A673 (cell line): ENCODE results near the gene NRM. TPM values are rescaled to one million over a fixed set of nuclear protein-coding genes. Genes with fewer than 3 reads are reported as not detected.

Source experiments
- BruUV-seq: library from RNA; stranded (reverse); fragments of 400-500 nt; replicated peaks from 2 replicates; lab custom pipeline; 2021; lab: Mats Ljungman, UMichigan
- CTCF ChIA-PET: fragments of 300-600 bp; sonication (Branson Sonifier 250); formaldehyde crosslinking; loops from one replicate; lab custom pipeline; 2022; ENCODE audit warnings: antibody characterized with exemption; lab: Charles Lee
- POLR2A ChIA-PET: fragments of 300-600 bp; sonication (Branson Sonifier 250); formaldehyde crosslinking; loops from one replicate; lab custom pipeline; 2022; ENCODE audit warnings: antibody characterized with exemption; ENCODE audit not compliant: low non-redundant PET; lab: Charles Lee
- DNase-seq: peaks from one replicate; pipeline ENCODE4 v3.0.0-alpha.2; 2015; ENCODE audit warnings: low spot score
- H3K27ac ChIP-seq: fragments of 200-600 bp; sonication (generic); 2 replicates; pipeline ENCODE4 v1.5.1; 2016; ENCODE audit warnings: mixed run types, low read depth, mild to moderate bottlenecking, mixed read lengths, antibody characterized with exemption, low read length; ENCODE audit not compliant: poor library complexity, severe bottlenecking
- H3K27me3 ChIP-seq: fragments of 200-600 bp; sonication (generic); replicated peaks from 2 replicates; pipeline ENCODE4 v1.6.1; 2017; ENCODE audit warnings: mixed run types, low read depth, mild to moderate bottlenecking, mixed read lengths, antibody characterized with exemption, low read length; ENCODE audit not compliant: insufficient read depth, poor library complexity
- H3K36me3 ChIP-seq: fragments of 200-600 bp; sonication (generic); 2 replicates; pipeline ENCODE4 v1.6.1; 2016; ENCODE audit warnings: mixed run types, mild to moderate bottlenecking, mixed read lengths, antibody characterized with exemption, low read length; ENCODE audit not compliant: insufficient read depth, poor library complexity, severe bottlenecking
- H3K4me1 ChIP-seq: fragments of 200-600 bp; sonication (generic); 2 replicates; pipeline ENCODE4 v1.6.1; 2017; ENCODE audit warnings: mixed run types, mild to moderate bottlenecking, mixed read lengths, antibody characterized with exemption, low read length; ENCODE audit not compliant: insufficient read depth, poor library complexity, severe bottlenecking
- H3K4me3 ChIP-seq: fragments of 200-600 bp; sonication (generic); 2 replicates; pipeline ENCODE4 v1.5.1; 2016; ENCODE audit warnings: low read depth, mixed run types, mild to moderate bottlenecking, mixed read lengths, low read length; ENCODE audit not compliant: poor library complexity, severe bottlenecking
- H3K9me3 ChIP-seq: fragments of 200-600 bp; sonication (generic); 2 replicates; pipeline ENCODE4 v1.6.1; 2016; ENCODE audit warnings: mixed run types, low read depth, mild to moderate bottlenecking, mixed read lengths, antibody characterized with exemption, low read length; ENCODE audit not compliant: poor library complexity, severe bottlenecking
- EZH2 ChIP-seq: fragments of 200-600 bp; sonication (generic); IDR thresholded peaks from 2 replicates; pipeline ENCODE4 v1.6.1; 2017; ENCODE audit warnings: borderline replicate concordance, low read depth, mild to moderate bottlenecking, mixed read lengths, antibody characterized with exemption, low read length; ENCODE audit not compliant: poor library complexity, severe bottlenecking
- intact Hi-C: fragments of 100-400 bp; cut with micrococcal nuclease; formaldehyde crosslinking; loops from one replicate; pipeline ENCODE4 v1.10.0; 2022; ENCODE audit not compliant: unreplicated experiment
- total RNA-seq: library from RNA; stranded (reverse); gene quantifications from 2 replicates; pipeline ENCODE4 v1.2.3, GENCODE V29; 2021
- TF ChIP-seq, protein P1 (sequence below): fragments of 300-800, 200-600 bp; sonication (generic); conservative IDR thresholded peaks from 2 replicates; pipeline ENCODE4 v1.5.1; 2017; ENCODE audit warnings: low read depth, mild to moderate bottlenecking, antibody characterized with exemption, low read length, moderate library complexity, mixed read lengths

NRM gene
- total RNA-seq, 1 experiment from 2014 or later = 49.8 TPM

DNA sequence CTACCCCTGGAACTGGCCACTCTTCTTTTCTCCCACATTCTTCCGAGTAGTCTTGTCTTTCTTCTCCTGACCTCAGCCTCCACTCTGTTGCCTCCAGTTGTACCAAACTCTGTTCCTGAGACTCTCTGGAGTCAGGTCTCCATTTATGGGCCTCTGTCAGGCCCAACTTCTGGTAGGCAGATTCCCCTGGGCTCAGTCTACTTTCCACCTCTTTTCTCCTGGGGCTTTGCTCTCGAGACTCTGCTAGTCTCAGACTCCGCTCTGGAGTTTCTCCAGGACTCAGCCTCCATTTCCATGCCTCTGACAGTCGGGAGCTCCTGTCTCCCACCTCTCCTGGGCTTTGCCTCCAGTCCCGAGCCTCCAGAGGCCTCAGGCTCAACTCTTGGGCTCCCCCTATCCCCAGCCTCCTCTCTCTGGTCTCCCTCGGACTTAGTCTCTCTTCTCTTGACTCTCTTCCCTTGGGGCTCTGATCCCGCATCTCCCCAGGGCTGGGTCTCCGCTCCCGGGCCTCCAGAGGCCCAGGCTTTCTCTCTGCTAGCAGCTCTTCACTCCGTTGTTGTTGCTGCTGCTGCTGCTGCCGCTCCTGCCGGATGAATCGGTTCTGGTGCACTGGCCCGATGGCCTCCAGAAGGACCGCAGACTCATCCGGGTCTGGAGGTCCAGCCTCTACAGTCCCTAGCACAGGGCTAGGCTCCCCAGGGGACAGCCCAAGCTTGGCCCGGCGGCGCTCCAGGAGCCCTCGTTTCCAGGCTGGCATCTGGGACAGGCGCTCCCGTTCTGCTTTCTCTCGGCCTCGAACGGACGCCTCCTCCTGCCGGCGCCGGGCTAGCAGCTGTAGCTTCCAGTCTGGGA is 5.4 kb downstream of the NRM start:
- no peaks in the 10 kb centered on the region for H3K27me3 ChIP-seq
- ChIA-PET POLR2A (no interaction called here), CTCF (no interaction called here)
- peaks cover 57% of the 10 kb centered on the region for H3K4me1 ChIP-seq
- H3K9me3 ChIP-seq = no peaks in the 10 kb centered on the region
- peak overlapping the region; percentile 80 for H3K27ac ChIP-seq
- no peak for DNase-seq
- H3K4me3 ChIP-seq = peak overlapping the region; percentile 88
- BruUV-seq = no TSS peak
- TF ChIP-seq, protein P1, sequence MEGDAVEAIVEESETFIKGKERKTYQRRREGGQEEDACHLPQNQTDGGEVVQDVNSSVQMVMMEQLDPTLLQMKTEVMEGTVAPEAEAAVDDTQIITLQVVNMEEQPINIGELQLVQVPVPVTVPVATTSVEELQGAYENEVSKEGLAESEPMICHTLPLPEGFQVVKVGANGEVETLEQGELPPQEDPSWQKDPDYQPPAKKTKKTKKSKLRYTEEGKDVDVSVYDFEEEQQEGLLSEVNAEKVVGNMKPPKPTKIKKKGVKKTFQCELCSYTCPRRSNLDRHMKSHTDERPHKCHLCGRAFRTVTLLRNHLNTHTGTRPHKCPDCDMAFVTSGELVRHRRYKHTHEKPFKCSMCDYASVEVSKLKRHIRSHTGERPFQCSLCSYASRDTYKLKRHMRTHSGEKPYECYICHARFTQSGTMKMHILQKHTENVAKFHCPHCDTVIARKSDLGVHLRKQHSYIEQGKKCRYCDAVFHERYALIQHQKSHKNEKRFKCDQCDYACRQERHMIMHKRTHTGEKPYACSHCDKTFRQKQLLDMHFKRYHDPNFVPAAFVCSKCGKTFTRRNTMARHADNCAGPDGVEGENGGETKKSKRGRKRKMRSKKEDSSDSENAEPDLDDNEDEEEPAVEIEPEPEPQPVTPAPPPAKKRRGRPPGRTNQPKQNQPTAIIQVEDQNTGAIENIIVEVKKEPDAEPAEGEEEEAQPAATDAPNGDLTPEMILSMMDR = peak; percentile 29
- no peak for TF ChIP-seq EZH2
- intact Hi-C loops = no loop called here
- no peaks in the 10 kb centered on the region for H3K36me3 ChIP-seq

DNA sequence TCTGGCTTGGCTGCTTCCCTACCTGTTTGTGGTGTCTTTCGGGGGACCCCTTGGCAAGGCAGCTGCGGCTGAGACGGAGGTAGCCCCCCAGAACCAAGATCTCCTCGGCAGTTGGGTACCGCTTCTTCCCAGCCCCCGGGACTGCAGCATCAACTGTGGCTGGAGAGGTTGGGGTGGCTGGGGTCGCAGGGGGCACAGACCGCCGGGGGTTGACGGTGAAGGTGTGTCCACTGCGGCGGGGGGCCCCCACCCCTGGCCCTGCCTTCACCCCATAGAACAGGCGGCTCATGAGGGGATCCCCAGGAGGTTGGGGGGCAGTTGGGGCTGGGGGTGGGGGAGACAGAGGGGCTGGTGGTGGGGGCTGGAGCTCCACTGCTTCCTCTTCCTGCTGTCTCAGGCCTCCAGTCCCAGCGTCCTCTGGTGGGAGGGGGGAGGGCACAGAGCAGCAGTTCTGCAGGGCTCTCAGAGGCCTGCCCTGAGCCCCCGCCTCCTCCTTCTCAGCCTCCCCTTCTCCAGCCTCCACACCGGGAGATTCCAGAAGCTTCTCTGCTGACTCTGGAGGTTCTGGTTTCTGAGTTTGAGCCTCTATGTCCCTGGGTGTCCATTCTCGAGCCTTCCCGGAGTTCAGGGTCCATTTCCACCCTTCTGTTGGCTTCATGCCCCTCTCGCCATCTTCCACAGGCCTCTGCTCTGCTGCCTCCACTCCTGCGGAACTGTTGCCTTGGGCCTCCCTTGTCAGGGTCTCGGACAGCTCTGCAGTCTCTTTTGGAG is 6.2 kb downstream of the NRM start:
- POLR2A ChIA-PET = no interaction called here
- Histone ChIP-seq H3K27me3 (no peaks in the 10 kb centered on the region), H3K4me3 (peak overlapping the region; percentile 88), H3K27ac (peak overlapping the region; percentile 80), H3K4me1 (peaks cover 51% of the 10 kb centered on the region), H3K36me3 (no peaks in the 10 kb centered on the region), H3K9me3 (no peaks in the 10 kb centered on the region)
- no TSS peak for BruUV-seq
- TF ChIP-seq EZH2 = no peak
- TF ChIP-seq, protein P1 = no peak
- DNase-seq = no peak
- CTCF ChIA-PET = no interaction called here
- intact Hi-C loops = no loop called here

DNA sequence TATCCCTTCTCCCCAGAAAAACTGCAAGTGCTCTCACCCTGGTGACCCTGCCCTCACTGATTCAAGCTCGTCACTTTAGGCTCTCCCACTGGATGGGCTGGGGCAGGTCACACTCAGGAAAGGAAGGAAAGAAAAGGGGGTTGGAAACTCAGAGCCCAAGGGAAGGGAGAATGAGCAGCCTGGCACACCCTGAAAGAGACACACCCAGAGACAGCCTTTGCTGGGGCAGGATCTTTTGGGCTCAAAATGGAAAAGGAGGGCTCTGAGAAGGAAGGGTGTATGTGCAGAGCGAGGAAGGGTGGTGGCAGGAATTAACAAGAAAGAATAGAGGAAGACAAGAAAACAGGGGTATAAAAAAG is 6.8 kb downstream of the NRM start:
- H3K27ac ChIP-seq = peak overlapping the region; percentile 80
- ChIA-PET CTCF (interaction anchor here (1.7 kb wide), 1 partner anchor 47 kb away, joined by 5 read pairs; no protein-coding TSS in a partner anchor), POLR2A (no interaction called here)
- H3K27me3 ChIP-seq = no peaks in the 10 kb centered on the region
- H3K4me1 ChIP-seq = peaks cover 48% of the 10 kb centered on the region
- no peaks in the 10 kb centered on the region for H3K9me3 ChIP-seq
- DNase-seq = no peak
- H3K36me3 ChIP-seq = no peaks in the 10 kb centered on the region
- peak overlapping the region; percentile 88 for H3K4me3 ChIP-seq
- no TSS peak for BruUV-seq
- no peak for TF ChIP-seq EZH2
- TF ChIP-seq, protein P1 = no peak
- intact Hi-C loops = no loop called here
